GM12878 (cell line): ENCODE data around the gene TIAM1. TPM values are rescaled to one million over a fixed set of nuclear protein-coding genes. Genes with fewer than 3 reads are reported as not detected.

Experiments
- ATAC-seq: fragments of 200-7000 bp; cut with Tn5 transposase; 3 replicates; pipeline ENCODE4 v1.9.1; 2020; ENCODE audit warnings: mild to moderate bottlenecking, moderate library complexity
- BruUV-seq: library from RNA; stranded (reverse); fragments of 400-500 nt; replicated peaks from 2 replicates; lab custom pipeline; 2021; lab: Mats Ljungman, UMichigan
- CTCF ChIA-PET: fragments of 300-600 bp; sonication (Branson Sonifier 250); formaldehyde crosslinking; extraction: SDS; loops from one replicate; lab custom pipeline; 2021; ENCODE audit warnings: inconsistent platforms; lab: Yijun Ruan, JAX
- POLR2A ChIA-PET: fragments of 350-600 bp; formaldehyde crosslinking; extraction: SDS; loops from one replicate; lab custom pipeline; 2021; ENCODE audit warnings: inconsistent platforms; lab: Charles Lee
- RAD21 ChIA-PET: fragments of 300-600 bp; sonication (Branson Sonifier 250); formaldehyde crosslinking; loops from one replicate; lab custom pipeline; 2023; ENCODE audit warnings: antibody characterized with exemption; ENCODE audit not compliant: unreplicated experiment; lab: Charles Lee
- SMC1A ChIA-PET: fragments of 300-600 bp; sonication (Branson Sonifier 250); formaldehyde crosslinking; loops from one replicate; lab custom pipeline; 2023; ENCODE audit not compliant: unreplicated experiment, uncharacterized antibody; lab: Charles Lee
- DNase-seq: peaks from one replicate; pipeline ENCODE4 v3.0.0-alpha.2; 2011; ENCODE audit warnings: low read depth, low spot score
- FAIRE-seq: peaks from 3 replicates; lab custom pipeline; 2011; peaks lifted over from hg19 to GRCh38; lab: Jason Lieb, UNC
- H2AFZ ChIP-seq: 2 replicates; pipeline ENCODE4 v1.6.0; 2011; ENCODE audit warnings: low read depth, low read length, control low read depth; ENCODE audit not compliant: control insufficient read depth
- H3K27ac ChIP-seq: 2 replicates; pipeline ENCODE4 v1.5.1; 2011; ENCODE audit warnings: control low read depth; ENCODE audit not compliant: control insufficient read depth, insufficient read depth
- H3K27me3 ChIP-seq, 2 experiments: replicated peaks in 1 of 2; 2 replicates each; pipeline versions ENCODE4 v1.6.0 to v1.6.1; 2011; ENCODE audit warnings: low read length in 1 of 2; ENCODE audit not compliant: control insufficient read depth in 2 of 2, insufficient read depth in 2 of 2
- H3K36me3 ChIP-seq, 2 experiments: 2 replicates each; pipeline ENCODE4 v1.5.1; 2011; ENCODE audit warnings: low read length in 1 of 2; ENCODE audit not compliant: control insufficient read depth in 2 of 2, insufficient read depth in 2 of 2
- H3K4me1 ChIP-seq: 2 replicates; pipeline ENCODE4 v1.6.1; 2011; ENCODE audit warnings: mild to moderate bottlenecking, low read length, moderate library complexity, mixed read lengths; ENCODE audit not compliant: control insufficient read depth, insufficient read depth
- H3K4me2 ChIP-seq: 2 replicates; pipeline ENCODE4 v1.6.0; 2011; ENCODE audit warnings: control low read depth; ENCODE audit not compliant: control insufficient read depth, insufficient read depth
- H3K4me3 ChIP-seq: fragments of 200-600 bp; sonication (generic); 2 replicates; pipeline ENCODE4 v1.5.1; 2016
- H3K79me2 ChIP-seq: 2 replicates; pipeline ENCODE4 v1.6.0; 2011; ENCODE audit warnings: low read length; ENCODE audit not compliant: control insufficient read depth, insufficient read depth
- H3K9ac ChIP-seq: 2 replicates; pipeline ENCODE4 v1.8.0; 2011; ENCODE audit warnings: low read length, control low read depth, mixed read lengths; ENCODE audit not compliant: control insufficient read depth, insufficient read depth
- H3K9me3 ChIP-seq: replicated peaks from 3 replicates; pipeline ENCODE4 v1.5.1; 2011; ENCODE audit warnings: mild to moderate bottlenecking, low read length; ENCODE audit not compliant: control insufficient read depth, insufficient read depth
- H4K20me1 ChIP-seq: 2 replicates; pipeline ENCODE4 v1.6.0; 2011; ENCODE audit not compliant: control insufficient read depth, insufficient read depth
- E4F1 ChIP-seq: fragments of 450-650 bp; IDR thresholded peaks from 2 replicates; pipeline ENCODE4 v1.6.1; 2018; ENCODE audit warnings: borderline replicate concordance, mild to moderate bottlenecking; ENCODE audit not compliant: partially characterized antibody
- KLF5 ChIP-seq: fragments of 450-650 bp; IDR thresholded peaks from 2 replicates; pipeline ENCODE4 v1.6.1; 2014; ENCODE audit warnings: mild to moderate bottlenecking; ENCODE audit not compliant: partially characterized antibody
- MXI1 ChIP-seq: fragments of 150-350 bp; IDR thresholded peaks from 2 replicates; pipeline ENCODE4 v1.6.1; 2011; ENCODE audit warnings: low read depth, mild to moderate bottlenecking, inconsistent platforms, low read length, improper control_type of control experiment
- SMAD1 ChIP-seq: fragments of 450-650 bp; IDR thresholded peaks from 2 replicates; pipeline ENCODE4 v1.6.1; 2018; ENCODE audit warnings: mild to moderate bottlenecking, low read depth; ENCODE audit not compliant: partially characterized antibody
- WGBS: methylation state at CpG from one replicate; pipeline ENCODE4 v1.1.6; 2016; ENCODE audit warnings: low lambda C conversion rate; ENCODE audit not compliant: insufficient replicate concordance, insufficient coverage; ENCODE audit errors: missing lambda C conversion rate; 5-methylcytosine and 5-hydroxymethylcytosine counted together
- in situ Hi-C: fragments of 300-500 bp; cut with MboI; formaldehyde crosslinking; loops from 9 replicates; pipeline ENCODE4 v1.14.3; 2018; ENCODE audit warnings: mixed read lengths
- intact Hi-C: fragments of 100-400 bp; cut with micrococcal nuclease; formaldehyde crosslinking; loops from one replicate; pipeline ENCODE4 v1.14.2; 2022; ENCODE audit not compliant: unreplicated experiment
- polyA plus RNA-seq, 11 experiments: library from polyadenylated mRNA; depleted of rRNA in 4 of 11; unstranded in 6 of 11; stranded (reverse) in 5 of 11; fragments of >200 nt; fragmentation: Nextera tagmentation in 4 of 11; fragmentation: Illumina TruSeq in 1 of 11; extraction: Ambion mirVana in 4 of 11; extraction: Trizol in 1 of 11; gene quantifications; 1 replicate in 1 of 11; 2 replicates in 10 of 11; pipeline versions ENCODE4 v1.2.1 to v1.2.3, GENCODE V29; 2011 to 2016; ENCODE audit warnings: inconsistent platforms in 2 of 11, missing spikeins in 2 of 11, low read depth in 1 of 11
- total RNA-seq, 4 experiments: library from RNA; depleted of rRNA in 3 of 4; stranded (reverse); fragments of >200 nt in 3 of 4; fragmentation: Illumina TruSeq in 1 of 4; extraction: Trizol in 1 of 4; gene quantifications; 2 replicates each; pipeline versions ENCODE4 v1.2.1 to v1.2.3, GENCODE V29; 2013 to 2021

Gene TIAM1
- total and polyA plus RNA-seq, 10 of the 15 experiments (the other 5 are each of a cell fraction or from before 2014, with no cell fraction given), result 0.31 to 35.9 (median 0.78) TPM

- CTCF ChIA-PET, result interaction anchor here (0.7 to 1.3 kb wide), 2 partner anchors 61 to 396 kb away, joined by 3 to 4 read pairs; no protein-coding TSS in a partner anchor
- Histone ChIP-seq H3K27ac (no peak overlapping the region), H2AFZ (no peak overlapping the region), H3K4me2 (no peak overlapping the region), H3K27me3 (no peaks in the 10 kb centered on the region), H3K36me3 (no peaks in the 10 kb centered on the region), H3K79me2 (no peaks in the 10 kb centered on the region), H4K20me1 (no peaks in the 10 kb centered on the region), H3K9ac (no peak overlapping the region), H3K4me1 (no peaks in the 10 kb centered on the region), H3K9me3 (no peaks in the 10 kb centered on the region), H3K4me3 (no peak overlapping the region)
- RAD21 ChIA-PET, result interaction anchor here (0.5 kb wide), 1 partner anchor 1656 kb away, joined by 3 read pairs; no protein-coding TSS in a partner anchor
- intact Hi-C loops (no loop called here), in situ Hi-C loops (loop anchor here (5.0 kb wide), 1 partner anchor 88 kb away; no protein-coding TSS in a partner anchor)
- no peak for TF ChIP-seq SMAD1
- no peak for TF ChIP-seq KLF5
- no peak for TF ChIP-seq MXI1
- TF ChIP-seq E4F1, result no peak
- WGBS, result 60% methylated on average over 6 of the region's 6 CpGs
- no peak for ATAC-seq
- FAIRE-seq, result no peak
- POLR2A ChIA-PET, result no interaction called here
- no TSS peak for BruUV-seq
- SMC1A ChIA-PET, result interaction anchor here (1.0 kb wide), 1 partner anchor 418 kb away, joined by 3 read pairs; no protein-coding TSS in a partner anchor
- DNase-seq, result no peak
Measured at GRCh38 chr21:31184876-31185275, 159.2 kb downstream of the TIAM1 start.
